Neural cell (in vitro differentiated cells): ENCODE measurements around the gene TMC3. TPM values are rescaled to one million over a fixed set of nuclear protein-coding genes. Genes with fewer than 3 reads are reported as not detected.
A peak's percentile ranks its signal among the peaks of the same experiment; 100 is the strongest.

ENCODE experiments used
- H2AFZ ChIP-seq: fragments of 200-600, 300-800 bp; sonication (generic), shearing (Covaris generic); 2 replicates; pipeline ENCODE4 v1.6.0; 2014; ENCODE audit warnings: low read depth, mild to moderate bottlenecking, antibody characterized with exemption, low read length, moderate library complexity
- H3F3A ChIP-seq: fragments of 200-600 bp; shearing (Covaris generic); 2 replicates; pipeline ENCODE4 v1.6.1; 2016; ENCODE audit warnings: mild to moderate bottlenecking, moderate library complexity, mixed read lengths, antibody characterized with exemption, low read length; ENCODE audit not compliant: insufficient read depth, poor library complexity, severe bottlenecking
- H3K27ac ChIP-seq: fragments of 200-600, 300-800 bp; sonication (generic), shearing (Covaris generic); 2 replicates; pipeline ENCODE4 v1.5.1; 2014; ENCODE audit warnings: mild to moderate bottlenecking, low read length, moderate library complexity
- H3K27me3 ChIP-seq: fragments of 300-800, 200-600 bp; sonication (generic), shearing (Covaris generic); 2 replicates; pipeline ENCODE4 v1.6.0; 2014; ENCODE audit warnings: mild to moderate bottlenecking, low read depth, low read length, moderate library complexity; ENCODE audit not compliant: insufficient read depth
- H3K36me3 ChIP-seq: fragments of 300-800, 200-600 bp; sonication (generic), shearing (Covaris generic); 2 replicates; pipeline ENCODE4 v1.5.1; 2014; ENCODE audit warnings: mild to moderate bottlenecking, antibody characterized with exemption, low read length, moderate library complexity; ENCODE audit not compliant: insufficient read depth
- H3K4me2 ChIP-seq: fragments of 300-800, 200-600 bp; sonication (generic), shearing (Covaris generic); 2 replicates; pipeline ENCODE4 v1.6.0; 2014; ENCODE audit warnings: mild to moderate bottlenecking, low read length
- H3K4me3 ChIP-seq: fragments of 300-800, 200-600 bp; sonication (generic), shearing (Covaris generic); 2 replicates; pipeline ENCODE4 v1.5.1; 2014; ENCODE audit warnings: mild to moderate bottlenecking, low read length, moderate library complexity
- H3K79me2 ChIP-seq: fragments of 200-600 bp; shearing (Covaris generic); replicated peaks from 2 replicates; pipeline ENCODE4 v1.6.0; 2014; ENCODE audit warnings: mild to moderate bottlenecking, low read length, moderate library complexity; ENCODE audit not compliant: insufficient read depth
- H3K9ac ChIP-seq: fragments of 300-800, 200-600 bp; sonication (generic), shearing (Covaris generic); 2 replicates; pipeline ENCODE4 v1.6.1; 2016; ENCODE audit warnings: mild to moderate bottlenecking, low read length, mixed read lengths
- H3K9me2 ChIP-seq: fragments of 200-600 bp; shearing (Covaris generic); 2 replicates; pipeline ENCODE4 v1.6.1; 2016; ENCODE audit warnings: mild to moderate bottlenecking, low read length, mixed read lengths; ENCODE audit not compliant: insufficient read depth
- H3K9me3 ChIP-seq: fragments of 200-600, 300-800 bp; sonication (generic), shearing (Covaris generic); 2 replicates; pipeline ENCODE4 v1.6.1; 2016; ENCODE audit warnings: mild to moderate bottlenecking, mixed run types, low read length, moderate library complexity, mixed read lengths
- H4K20me1 ChIP-seq: fragments of 200-600 bp; shearing (Covaris generic); 2 replicates; pipeline ENCODE4 v1.6.1; 2016; ENCODE audit warnings: mild to moderate bottlenecking, mixed run types; ENCODE audit not compliant: insufficient read depth
- EP300 ChIP-seq: fragments of 450-650 bp; conservative IDR thresholded peaks from 2 replicates; pipeline ENCODE4 v1.6.1; 2014; ENCODE audit warnings: antibody characterized with exemption, mild to moderate bottlenecking, moderate library complexity; ENCODE audit not compliant: poor library complexity, severe bottlenecking
- EZH2 ChIP-seq: fragments of 200-600, 300-800 bp; shearing (Covaris generic), sonication (generic); IDR thresholded peaks from 2 replicates; pipeline ENCODE4 v1.6.1; 2014; ENCODE audit warnings: antibody characterized with exemption, low read length, borderline replicate concordance, mild to moderate bottlenecking; ENCODE audit not compliant: insufficient read depth, poor library complexity, severe bottlenecking
- MXI1 ChIP-seq: fragments of 450-650 bp; conservative IDR thresholded peaks from 2 replicates; pipeline ENCODE4 v1.6.1; 2014; ENCODE audit warnings: antibody characterized with exemption, mild to moderate bottlenecking; ENCODE audit not compliant: poor library complexity, severe bottlenecking
- POLR2AphosphoS5 ChIP-seq: IDR thresholded peaks from 2 replicates; pipeline ENCODE4 v1.6.1; 2012
- RAD21 ChIP-seq: fragments of 450-650 bp; conservative IDR thresholded peaks from 2 replicates; pipeline ENCODE4 v1.6.1; 2014; ENCODE audit warnings: antibody characterized with exemption, mild to moderate bottlenecking, moderate library complexity
- SMC3 ChIP-seq: fragments of 450-650 bp; conservative IDR thresholded peaks from 2 replicates; pipeline ENCODE4 v1.6.1; 2014; ENCODE audit warnings: antibody characterized with exemption, mild to moderate bottlenecking, moderate library complexity; ENCODE audit not compliant: poor library complexity
- TAF1 ChIP-seq: IDR thresholded peaks from 2 replicates; pipeline ENCODE4 v1.6.1; 2012; ENCODE audit warnings: low read depth
- polyA plus RNA-seq: library from polyadenylated mRNA; depleted of rRNA; stranded (reverse); fragments of >200 nt; gene quantifications from 2 replicates; pipeline ENCODE4 v1.2.3, GENCODE V29; 2014
- TF ChIP-seq, protein P1 (sequence below): IDR thresholded peaks from 2 replicates; pipeline ENCODE4 v1.6.1; 2012; ENCODE audit warnings: borderline replicate concordance
- TF ChIP-seq, protein P2 (sequence below): fragments of 450-650 bp; IDR thresholded peaks from 2 replicates; pipeline ENCODE4 v1.5.1; 2014; ENCODE audit warnings: antibody characterized with exemption, mild to moderate bottlenecking, moderate library complexity; ENCODE audit not compliant: poor library complexity, severe bottlenecking

TMC3 gene
- polyA plus RNA-seq, 1 donor from 2014 or later, result not detected

DNA sequence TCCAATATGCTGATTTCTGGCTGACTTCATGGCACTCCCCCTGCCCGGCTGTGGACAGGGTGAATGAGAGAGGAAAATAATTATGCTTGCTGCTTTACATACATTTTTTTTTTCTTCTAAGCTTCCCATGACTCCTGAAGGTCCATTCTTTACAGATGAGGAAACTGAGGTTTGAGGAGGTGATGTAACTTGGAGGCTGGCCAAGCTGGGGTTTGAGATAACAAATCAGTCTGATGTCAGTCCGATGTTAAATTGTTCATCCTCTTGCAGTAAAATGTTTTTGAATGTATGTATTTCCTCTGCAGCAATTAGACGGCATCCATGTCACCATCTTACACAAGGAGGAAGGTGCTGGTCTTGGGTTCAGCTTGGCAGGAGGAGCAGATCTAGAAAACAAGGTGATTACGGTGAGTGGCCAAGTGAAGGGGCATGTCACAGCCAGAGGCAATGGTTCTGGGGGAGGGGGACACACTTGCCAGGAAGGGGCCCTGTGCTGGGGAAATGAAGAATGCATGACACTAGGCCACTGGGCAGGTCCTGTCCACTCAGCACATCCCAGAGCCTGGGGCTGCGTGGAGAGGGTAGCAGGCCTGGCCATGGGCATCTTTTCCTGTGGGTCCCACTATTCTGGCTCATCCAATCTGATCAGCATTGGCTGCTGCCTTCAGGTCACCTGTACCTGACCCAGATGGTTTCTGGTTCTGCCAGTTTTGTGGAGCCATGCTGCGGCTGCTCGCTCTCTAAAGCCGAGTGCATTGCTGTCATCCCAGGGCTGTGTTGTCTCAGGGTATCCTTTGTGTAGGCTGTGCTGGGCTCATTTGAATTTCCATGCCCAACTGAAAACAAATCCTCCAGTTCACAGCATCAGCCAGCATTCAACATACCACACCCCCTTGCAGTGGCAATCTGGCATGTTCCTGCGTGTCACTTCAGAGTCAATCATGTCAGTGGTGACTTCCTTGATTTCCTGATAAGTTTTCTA lies 70.5 kb downstream of the TMC3 start:
- Histone ChIP-seq H3K79me2 (no peaks in the 10 kb centered on the region), H3K27me3 (no peaks in the 10 kb centered on the region), H3K9ac (no peak overlapping the region), H2AFZ (peak overlapping the region; percentile 32), H3F3A (no peaks in the 10 kb centered on the region), H3K27ac (no peak overlapping the region), H3K4me3 (no peak overlapping the region), H4K20me1 (no peaks in the 10 kb centered on the region), H3K36me3 (no peaks in the 10 kb centered on the region), H3K9me2 (no peaks in the 10 kb centered on the region), H3K9me3 (no peaks in the 10 kb centered on the region), H3K4me2 (no peak overlapping the region)
- no peak for TF ChIP-seq EZH2
- TF ChIP-seq, protein P1, sequence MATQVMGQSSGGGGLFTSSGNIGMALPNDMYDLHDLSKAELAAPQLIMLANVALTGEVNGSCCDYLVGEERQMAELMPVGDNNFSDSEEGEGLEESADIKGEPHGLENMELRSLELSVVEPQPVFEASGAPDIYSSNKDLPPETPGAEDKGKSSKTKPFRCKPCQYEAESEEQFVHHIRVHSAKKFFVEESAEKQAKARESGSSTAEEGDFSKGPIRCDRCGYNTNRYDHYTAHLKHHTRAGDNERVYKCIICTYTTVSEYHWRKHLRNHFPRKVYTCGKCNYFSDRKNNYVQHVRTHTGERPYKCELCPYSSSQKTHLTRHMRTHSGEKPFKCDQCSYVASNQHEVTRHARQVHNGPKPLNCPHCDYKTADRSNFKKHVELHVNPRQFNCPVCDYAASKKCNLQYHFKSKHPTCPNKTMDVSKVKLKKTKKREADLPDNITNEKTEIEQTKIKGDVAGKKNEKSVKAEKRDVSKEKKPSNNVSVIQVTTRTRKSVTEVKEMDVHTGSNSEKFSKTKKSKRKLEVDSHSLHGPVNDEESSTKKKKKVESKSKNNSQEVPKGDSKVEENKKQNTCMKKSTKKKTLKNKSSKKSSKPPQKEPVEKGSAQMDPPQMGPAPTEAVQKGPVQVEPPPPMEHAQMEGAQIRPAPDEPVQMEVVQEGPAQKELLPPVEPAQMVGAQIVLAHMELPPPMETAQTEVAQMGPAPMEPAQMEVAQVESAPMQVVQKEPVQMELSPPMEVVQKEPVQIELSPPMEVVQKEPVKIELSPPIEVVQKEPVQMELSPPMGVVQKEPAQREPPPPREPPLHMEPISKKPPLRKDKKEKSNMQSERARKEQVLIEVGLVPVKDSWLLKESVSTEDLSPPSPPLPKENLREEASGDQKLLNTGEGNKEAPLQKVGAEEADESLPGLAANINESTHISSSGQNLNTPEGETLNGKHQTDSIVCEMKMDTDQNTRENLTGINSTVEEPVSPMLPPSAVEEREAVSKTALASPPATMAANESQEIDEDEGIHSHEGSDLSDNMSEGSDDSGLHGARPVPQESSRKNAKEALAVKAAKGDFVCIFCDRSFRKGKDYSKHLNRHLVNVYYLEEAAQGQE, result no peak
- TF ChIP-seq EP300, result no peak
- TF ChIP-seq RAD21, result no peak
- TF ChIP-seq TAF1, result no peak
- TF ChIP-seq POLR2AphosphoS5, result no peak
- no peak for TF ChIP-seq SMC3
- TF ChIP-seq, protein P2, sequence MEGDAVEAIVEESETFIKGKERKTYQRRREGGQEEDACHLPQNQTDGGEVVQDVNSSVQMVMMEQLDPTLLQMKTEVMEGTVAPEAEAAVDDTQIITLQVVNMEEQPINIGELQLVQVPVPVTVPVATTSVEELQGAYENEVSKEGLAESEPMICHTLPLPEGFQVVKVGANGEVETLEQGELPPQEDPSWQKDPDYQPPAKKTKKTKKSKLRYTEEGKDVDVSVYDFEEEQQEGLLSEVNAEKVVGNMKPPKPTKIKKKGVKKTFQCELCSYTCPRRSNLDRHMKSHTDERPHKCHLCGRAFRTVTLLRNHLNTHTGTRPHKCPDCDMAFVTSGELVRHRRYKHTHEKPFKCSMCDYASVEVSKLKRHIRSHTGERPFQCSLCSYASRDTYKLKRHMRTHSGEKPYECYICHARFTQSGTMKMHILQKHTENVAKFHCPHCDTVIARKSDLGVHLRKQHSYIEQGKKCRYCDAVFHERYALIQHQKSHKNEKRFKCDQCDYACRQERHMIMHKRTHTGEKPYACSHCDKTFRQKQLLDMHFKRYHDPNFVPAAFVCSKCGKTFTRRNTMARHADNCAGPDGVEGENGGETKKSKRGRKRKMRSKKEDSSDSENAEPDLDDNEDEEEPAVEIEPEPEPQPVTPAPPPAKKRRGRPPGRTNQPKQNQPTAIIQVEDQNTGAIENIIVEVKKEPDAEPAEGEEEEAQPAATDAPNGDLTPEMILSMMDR, result no peak
- TF ChIP-seq MXI1, result no peak

DNA sequence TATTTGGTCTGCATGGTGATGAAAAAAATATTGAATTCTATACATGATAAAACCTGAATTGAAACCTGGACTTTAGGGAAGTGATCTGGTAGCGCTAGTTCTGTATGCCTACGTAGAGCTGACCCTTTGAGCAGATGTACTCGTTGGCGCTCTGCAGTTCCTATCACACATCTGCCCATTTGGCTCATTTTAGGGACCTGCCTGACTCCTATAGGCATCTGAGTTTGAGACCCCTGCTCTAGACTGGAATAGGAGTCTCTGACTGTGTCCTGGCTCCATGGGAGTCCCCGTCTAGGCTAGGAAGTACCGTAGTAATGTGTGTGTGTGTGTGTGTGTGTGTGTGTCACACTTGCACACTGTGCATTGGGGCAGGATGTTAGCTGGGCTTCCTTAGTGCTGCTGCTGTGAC lies 71.3 kb downstream of the TMC3 start:
- Histone ChIP-seq H3K4me3 (no peak overlapping the region), H3K9ac (no peak overlapping the region), H4K20me1 (no peaks in the 10 kb centered on the region), H2AFZ (no peak overlapping the region), H3K27ac (no peak overlapping the region), H3K27me3 (no peaks in the 10 kb centered on the region), H3K36me3 (no peaks in the 10 kb centered on the region), H3K79me2 (no peaks in the 10 kb centered on the region), H3K9me3 (no peaks in the 10 kb centered on the region), H3F3A (no peaks in the 10 kb centered on the region), H3K4me2 (no peak overlapping the region), H3K9me2 (no peaks in the 10 kb centered on the region)
- TF ChIP-seq MXI1 (no peak), RAD21 (no peak), TAF1 (no peak), SMC3 (no peak), POLR2AphosphoS5 (no peak), EZH2 (no peak), EP300 (no peak)
- TF ChIP-seq, protein P1, result no peak
- TF ChIP-seq, protein P2, result no peak
